Measurements from ENCODE around the gene PARD3. TPM values are rescaled to one million over a fixed set of nuclear protein-coding genes. Genes with fewer than 3 reads are reported as not detected.

The PARD3 gene
- total RNA-seq, 1 donor from 2014 or later, result 37.2 TPM

DNA sequence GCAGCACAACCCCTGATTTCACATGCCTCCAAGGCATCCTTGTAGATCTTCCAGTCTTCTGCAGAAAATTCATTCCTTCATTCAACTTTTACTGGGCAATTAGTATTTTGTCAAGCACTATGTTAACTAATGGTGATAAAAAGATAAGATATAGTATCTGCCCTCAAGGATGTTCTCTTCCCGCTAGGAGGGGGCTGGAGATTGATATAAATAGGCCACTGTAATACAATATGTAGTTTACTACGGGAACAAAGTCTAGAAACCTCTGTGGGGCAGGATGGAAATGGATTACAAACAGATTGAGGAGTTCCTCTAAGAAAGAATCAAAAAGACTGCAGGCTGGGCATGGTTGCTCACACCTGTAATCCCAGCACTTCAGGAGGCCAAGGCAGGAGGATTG is 10.3 kb upstream of the PARD3 start:
- Mint-ChIP-seq H3K9me3 (ENCODE audit: unreplicated experiment) (no peaks in the 10 kb centered on the region), H3K4me3 (ENCODE audit: unreplicated experiment) (no peak overlapping the region), H3K27ac (ENCODE audit: unreplicated experiment) (no peak overlapping the region), H3K4me1 (ENCODE audit: unreplicated experiment) (no peaks in the 10 kb centered on the region), H3K27me3 (ENCODE audit: unreplicated experiment) (peaks cover 7% of the 10 kb centered on the region), H3K36me3 (ENCODE audit: unreplicated experiment) (no peaks in the 10 kb centered on the region)
- no peak for TF ChIP-seq CTCF (IDR thresholded peaks at IDR 0.05)
- no peak for DNase-seq (ENCODE audit: extremely low spot score, unreplicated experiment)

- Mint-ChIP-seq H3K4me1 (ENCODE audit: unreplicated experiment) (no peaks in the 10 kb centered on the region), H3K9me3 (ENCODE audit: unreplicated experiment) (no peaks in the 10 kb centered on the region), H3K4me3 (ENCODE audit: unreplicated experiment) (no peak overlapping the region), H3K27ac (ENCODE audit: unreplicated experiment) (no peak overlapping the region), H3K36me3 (ENCODE audit: unreplicated experiment) (no peaks in the 10 kb centered on the region), H3K27me3 (ENCODE audit: unreplicated experiment) (peaks cover 4% of the 10 kb centered on the region)
- TF ChIP-seq CTCF (IDR thresholded peaks at IDR 0.05), result peak; percentile 19
- DNase-seq (ENCODE audit: extremely low spot score, unreplicated experiment), result no peak
Measured at GRCh38 chr10:34824870-34825269, 9.8 kb upstream of the PARD3 start.

DNA sequence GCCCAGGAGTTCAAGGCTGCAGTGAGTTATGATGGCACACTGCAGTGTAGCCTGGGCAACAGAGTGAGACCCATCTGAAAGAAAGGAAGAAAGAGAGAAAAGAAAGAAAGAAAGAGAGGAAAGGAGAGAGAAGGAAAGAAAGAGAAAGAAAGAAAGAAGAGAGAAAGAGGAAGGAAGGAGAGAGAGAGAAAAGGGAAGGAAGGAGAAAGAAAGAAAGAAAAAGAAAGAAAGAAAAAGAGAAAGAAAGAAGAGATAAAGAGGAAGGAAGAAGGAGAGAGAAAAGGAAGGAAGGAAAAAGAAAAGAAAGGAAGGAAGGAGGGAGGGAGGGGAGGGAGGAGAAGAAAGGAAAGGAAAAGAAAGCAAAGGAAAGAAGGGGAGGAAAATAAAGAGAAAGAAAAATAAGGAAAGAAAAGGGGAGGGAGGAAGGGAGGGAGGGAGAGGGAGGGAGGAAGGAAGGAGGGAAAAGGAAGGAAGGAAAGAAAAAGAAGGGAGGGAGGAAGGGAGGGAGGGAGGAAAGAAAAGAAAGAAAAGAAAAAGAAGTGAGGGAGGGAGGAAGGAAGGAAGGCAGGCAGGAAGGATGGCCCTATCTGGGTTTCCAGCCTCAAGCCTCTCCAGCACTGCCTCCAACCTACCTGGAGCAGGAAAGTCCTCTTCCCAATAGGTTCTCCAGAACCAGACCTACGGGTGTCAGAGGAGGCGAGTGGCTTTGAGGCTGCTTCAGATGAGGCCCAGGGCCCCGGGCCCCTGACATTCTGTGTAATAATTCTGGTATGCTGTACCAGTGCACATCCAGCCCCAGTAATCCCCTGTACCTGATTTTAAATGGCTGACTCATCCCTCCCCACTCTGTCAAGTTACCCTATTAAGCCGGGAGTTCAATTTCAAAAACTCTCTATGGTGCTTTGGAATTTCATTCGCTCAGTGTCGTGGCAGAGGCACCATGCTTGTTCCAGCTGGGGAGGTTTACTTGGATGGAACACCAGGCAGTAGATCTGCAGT is 6.8 kb upstream of the PARD3 start:
- Mint-ChIP-seq H3K36me3 (ENCODE audit: unreplicated experiment) (no peaks in the 10 kb centered on the region), H3K27me3 (ENCODE audit: unreplicated experiment) (peaks cover 4% of the 10 kb centered on the region), H3K27ac (ENCODE audit: unreplicated experiment) (no peak overlapping the region), H3K4me3 (ENCODE audit: unreplicated experiment) (no peak overlapping the region), H3K4me1 (ENCODE audit: unreplicated experiment) (no peaks in the 10 kb centered on the region), H3K9me3 (ENCODE audit: unreplicated experiment) (no peaks in the 10 kb centered on the region)
- TF ChIP-seq CTCF (IDR thresholded peaks at IDR 0.05), result no peak
- no peak for DNase-seq (ENCODE audit: extremely low spot score, unreplicated experiment)

DNA sequence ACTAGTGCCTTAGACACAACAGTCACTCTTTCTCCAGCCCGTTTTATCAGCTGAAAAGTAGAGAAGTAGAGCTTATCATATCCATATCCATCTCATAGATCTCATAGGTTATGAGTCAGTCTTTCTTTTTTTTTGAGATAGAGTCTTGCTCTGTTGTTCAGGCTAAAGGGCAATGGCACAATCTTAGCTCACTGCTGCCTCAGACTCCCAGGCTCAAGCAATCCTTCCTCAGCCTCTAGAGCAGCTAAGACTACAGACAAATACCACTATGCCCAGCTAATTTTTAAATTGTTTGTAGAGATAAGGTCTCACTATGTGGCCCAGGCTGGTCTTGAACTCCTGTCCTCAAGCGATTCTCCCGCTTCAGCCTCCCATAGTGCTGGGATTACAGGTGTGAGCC is 2.5 kb upstream of the PARD3 start:
- Mint-ChIP-seq H3K36me3 (ENCODE audit: unreplicated experiment) (peaks cover 3% of the 10 kb centered on the region), H3K9me3 (ENCODE audit: unreplicated experiment) (no peaks in the 10 kb centered on the region), H3K4me1 (ENCODE audit: unreplicated experiment) (peaks cover 26% of the 10 kb centered on the region), H3K4me3 (ENCODE audit: unreplicated experiment) (no peak overlapping the region), H3K27me3 (ENCODE audit: unreplicated experiment) (peaks cover 4% of the 10 kb centered on the region), H3K27ac (ENCODE audit: unreplicated experiment) (no peak overlapping the region)
- DNase-seq (ENCODE audit: extremely low spot score, unreplicated experiment), result no peak
- no peak for TF ChIP-seq CTCF (IDR thresholded peaks at IDR 0.05)

GRCh38 chr10:34817054-34817453 is 2.0 kb upstream of the PARD3 start:
- no peaks in the 10 kb centered on the region for H3K9me3 Mint-ChIP-seq (ENCODE audit: unreplicated experiment)
- TF ChIP-seq CTCF (IDR thresholded peaks at IDR 0.05), result no peak
- H3K4me1 Mint-ChIP-seq (ENCODE audit: unreplicated experiment), result peaks cover 29% of the 10 kb centered on the region
- H3K4me3 Mint-ChIP-seq (ENCODE audit: unreplicated experiment), result no peak overlapping the region
- no peak for DNase-seq (ENCODE audit: extremely low spot score, unreplicated experiment)
- peaks cover 4% of the 10 kb centered on the region for H3K27me3 Mint-ChIP-seq (ENCODE audit: unreplicated experiment)
- peaks cover 3% of the 10 kb centered on the region for H3K36me3 Mint-ChIP-seq (ENCODE audit: unreplicated experiment)
- H3K27ac Mint-ChIP-seq (ENCODE audit: unreplicated experiment), result no peak overlapping the region
